ENCODE measurements around the gene CFB.

DNA sequence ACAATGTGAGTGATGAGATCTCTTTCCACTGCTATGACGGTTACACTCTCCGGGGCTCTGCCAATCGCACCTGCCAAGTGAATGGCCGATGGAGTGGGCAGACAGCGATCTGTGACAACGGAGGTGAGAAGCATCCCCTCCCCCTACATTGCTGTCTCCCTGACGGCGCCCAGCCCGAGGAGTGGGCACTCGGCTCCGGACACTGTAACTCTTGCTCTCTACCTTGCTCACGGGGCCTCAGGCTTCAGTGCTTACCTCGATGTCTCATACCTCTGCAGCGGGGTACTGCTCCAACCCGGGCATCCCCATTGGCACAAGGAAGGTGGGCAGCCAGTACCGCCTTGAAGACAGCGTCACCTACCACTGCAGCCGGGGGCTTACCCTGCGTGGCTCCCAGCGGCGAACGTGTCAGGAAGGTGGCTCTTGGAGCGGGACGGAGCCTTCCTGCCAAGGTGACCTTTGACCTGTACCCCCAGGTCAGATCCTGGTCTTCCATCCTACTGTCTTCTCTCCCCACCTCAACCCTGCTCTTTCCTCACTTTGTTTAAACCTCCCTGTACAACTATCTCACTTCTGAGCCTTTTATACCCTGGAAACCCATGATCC is 1.3 kb downstream of the CFB start:
- TF ChIP-seq POLR2AphosphoS5 (IDR thresholded peaks at IDR 0.05; ENCODE audit: low read depth) (no peak), SPI1 (IDR thresholded peaks at IDR 0.05; ENCODE audit: borderline replicate concordance, low read depth) (no peak)
- TF ChIP-seq, protein P1, sequence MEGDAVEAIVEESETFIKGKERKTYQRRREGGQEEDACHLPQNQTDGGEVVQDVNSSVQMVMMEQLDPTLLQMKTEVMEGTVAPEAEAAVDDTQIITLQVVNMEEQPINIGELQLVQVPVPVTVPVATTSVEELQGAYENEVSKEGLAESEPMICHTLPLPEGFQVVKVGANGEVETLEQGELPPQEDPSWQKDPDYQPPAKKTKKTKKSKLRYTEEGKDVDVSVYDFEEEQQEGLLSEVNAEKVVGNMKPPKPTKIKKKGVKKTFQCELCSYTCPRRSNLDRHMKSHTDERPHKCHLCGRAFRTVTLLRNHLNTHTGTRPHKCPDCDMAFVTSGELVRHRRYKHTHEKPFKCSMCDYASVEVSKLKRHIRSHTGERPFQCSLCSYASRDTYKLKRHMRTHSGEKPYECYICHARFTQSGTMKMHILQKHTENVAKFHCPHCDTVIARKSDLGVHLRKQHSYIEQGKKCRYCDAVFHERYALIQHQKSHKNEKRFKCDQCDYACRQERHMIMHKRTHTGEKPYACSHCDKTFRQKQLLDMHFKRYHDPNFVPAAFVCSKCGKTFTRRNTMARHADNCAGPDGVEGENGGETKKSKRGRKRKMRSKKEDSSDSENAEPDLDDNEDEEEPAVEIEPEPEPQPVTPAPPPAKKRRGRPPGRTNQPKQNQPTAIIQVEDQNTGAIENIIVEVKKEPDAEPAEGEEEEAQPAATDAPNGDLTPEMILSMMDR (IDR thresholded peaks at IDR 0.05; ENCODE audit: insufficient read depth, low read length) = no peak
- TF ChIP-seq, protein P2, sequence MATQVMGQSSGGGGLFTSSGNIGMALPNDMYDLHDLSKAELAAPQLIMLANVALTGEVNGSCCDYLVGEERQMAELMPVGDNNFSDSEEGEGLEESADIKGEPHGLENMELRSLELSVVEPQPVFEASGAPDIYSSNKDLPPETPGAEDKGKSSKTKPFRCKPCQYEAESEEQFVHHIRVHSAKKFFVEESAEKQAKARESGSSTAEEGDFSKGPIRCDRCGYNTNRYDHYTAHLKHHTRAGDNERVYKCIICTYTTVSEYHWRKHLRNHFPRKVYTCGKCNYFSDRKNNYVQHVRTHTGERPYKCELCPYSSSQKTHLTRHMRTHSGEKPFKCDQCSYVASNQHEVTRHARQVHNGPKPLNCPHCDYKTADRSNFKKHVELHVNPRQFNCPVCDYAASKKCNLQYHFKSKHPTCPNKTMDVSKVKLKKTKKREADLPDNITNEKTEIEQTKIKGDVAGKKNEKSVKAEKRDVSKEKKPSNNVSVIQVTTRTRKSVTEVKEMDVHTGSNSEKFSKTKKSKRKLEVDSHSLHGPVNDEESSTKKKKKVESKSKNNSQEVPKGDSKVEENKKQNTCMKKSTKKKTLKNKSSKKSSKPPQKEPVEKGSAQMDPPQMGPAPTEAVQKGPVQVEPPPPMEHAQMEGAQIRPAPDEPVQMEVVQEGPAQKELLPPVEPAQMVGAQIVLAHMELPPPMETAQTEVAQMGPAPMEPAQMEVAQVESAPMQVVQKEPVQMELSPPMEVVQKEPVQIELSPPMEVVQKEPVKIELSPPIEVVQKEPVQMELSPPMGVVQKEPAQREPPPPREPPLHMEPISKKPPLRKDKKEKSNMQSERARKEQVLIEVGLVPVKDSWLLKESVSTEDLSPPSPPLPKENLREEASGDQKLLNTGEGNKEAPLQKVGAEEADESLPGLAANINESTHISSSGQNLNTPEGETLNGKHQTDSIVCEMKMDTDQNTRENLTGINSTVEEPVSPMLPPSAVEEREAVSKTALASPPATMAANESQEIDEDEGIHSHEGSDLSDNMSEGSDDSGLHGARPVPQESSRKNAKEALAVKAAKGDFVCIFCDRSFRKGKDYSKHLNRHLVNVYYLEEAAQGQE (IDR thresholded peaks at IDR 0.05; ENCODE audit: insufficient replicate concordance, low read depth) = no peak

Measured in HL-60 (cell line).